A673 (cell line): ENCODE measurements around the gene TAS1R3.

Source experiments
- CTCF ChIP-seq: fragments of 300-800, 200-600 bp; sonication (generic); conservative IDR thresholded peaks from 2 replicates; pipeline ENCODE4 v1.5.1; 2017; ENCODE audit warnings: low read depth, mild to moderate bottlenecking, antibody characterized with exemption, low read length, moderate library complexity, mixed read lengths
- EZH2 ChIP-seq: fragments of 200-600 bp; sonication (generic); IDR thresholded peaks from 2 replicates; pipeline ENCODE4 v1.6.1; 2017; ENCODE audit warnings: borderline replicate concordance, low read depth, mild to moderate bottlenecking, mixed read lengths, antibody characterized with exemption, low read length; ENCODE audit not compliant: poor library complexity, severe bottlenecking

- TF ChIP-seq CTCF (no peak), EZH2 (no peak)
Observed at GRCh38 chr1:1367315-1367714, 36.2 kb downstream of the TAS1R3 start.
